Fibroblast of lung (primary cell): ENCODE measurements around the gene IRGQ.

Experiments used
- EZH2 ChIP-seq: IDR thresholded peaks from 2 replicates; pipeline ENCODE4 v1.5.1; 2012; ENCODE audit warnings: low read length, control low read depth, mild to moderate bottlenecking; ENCODE audit errors: missing control alignments
- TF ChIP-seq, protein P1 (sequence below), 2 donors: IDR thresholded peaks in 1 of 2; conservative IDR thresholded peaks in 1 of 2; 1 replicate in 1 of 2; 2 replicates in 1 of 2; pipeline ENCODE4 v1.5.1; 2011 to 2012; ENCODE audit warnings: low read length in 2 of 2, control low read depth in 1 of 2, inconsistent platforms in 1 of 2, low read depth in 1 of 2, mild to moderate bottlenecking in 1 of 2

- TF ChIP-seq, protein P1, sequence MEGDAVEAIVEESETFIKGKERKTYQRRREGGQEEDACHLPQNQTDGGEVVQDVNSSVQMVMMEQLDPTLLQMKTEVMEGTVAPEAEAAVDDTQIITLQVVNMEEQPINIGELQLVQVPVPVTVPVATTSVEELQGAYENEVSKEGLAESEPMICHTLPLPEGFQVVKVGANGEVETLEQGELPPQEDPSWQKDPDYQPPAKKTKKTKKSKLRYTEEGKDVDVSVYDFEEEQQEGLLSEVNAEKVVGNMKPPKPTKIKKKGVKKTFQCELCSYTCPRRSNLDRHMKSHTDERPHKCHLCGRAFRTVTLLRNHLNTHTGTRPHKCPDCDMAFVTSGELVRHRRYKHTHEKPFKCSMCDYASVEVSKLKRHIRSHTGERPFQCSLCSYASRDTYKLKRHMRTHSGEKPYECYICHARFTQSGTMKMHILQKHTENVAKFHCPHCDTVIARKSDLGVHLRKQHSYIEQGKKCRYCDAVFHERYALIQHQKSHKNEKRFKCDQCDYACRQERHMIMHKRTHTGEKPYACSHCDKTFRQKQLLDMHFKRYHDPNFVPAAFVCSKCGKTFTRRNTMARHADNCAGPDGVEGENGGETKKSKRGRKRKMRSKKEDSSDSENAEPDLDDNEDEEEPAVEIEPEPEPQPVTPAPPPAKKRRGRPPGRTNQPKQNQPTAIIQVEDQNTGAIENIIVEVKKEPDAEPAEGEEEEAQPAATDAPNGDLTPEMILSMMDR (conservative IDR thresholded peaks at IDR 0.05 in 1 of 2, IDR thresholded peaks at IDR 0.05 in 1 of 2; ENCODE audit: low read depth in 1 of 2, low read length in 2 of 2) = no peak
- TF ChIP-seq EZH2 = no peak
These were observed 57.0 kb downstream of the IRGQ start for GRCh38 chr19:43538922-43539321.
